Measurements from ENCODE around the gene LHX5. TPM values are rescaled to one million over a fixed set of nuclear protein-coding genes. Genes with fewer than 3 reads are reported as not detected.
A peak's percentile ranks its signal among the peaks of the same experiment; 100 is the strongest.

Gene LHX5
- total RNA-seq, 1 experiment from 2014 or later, result not detected

DNA sequence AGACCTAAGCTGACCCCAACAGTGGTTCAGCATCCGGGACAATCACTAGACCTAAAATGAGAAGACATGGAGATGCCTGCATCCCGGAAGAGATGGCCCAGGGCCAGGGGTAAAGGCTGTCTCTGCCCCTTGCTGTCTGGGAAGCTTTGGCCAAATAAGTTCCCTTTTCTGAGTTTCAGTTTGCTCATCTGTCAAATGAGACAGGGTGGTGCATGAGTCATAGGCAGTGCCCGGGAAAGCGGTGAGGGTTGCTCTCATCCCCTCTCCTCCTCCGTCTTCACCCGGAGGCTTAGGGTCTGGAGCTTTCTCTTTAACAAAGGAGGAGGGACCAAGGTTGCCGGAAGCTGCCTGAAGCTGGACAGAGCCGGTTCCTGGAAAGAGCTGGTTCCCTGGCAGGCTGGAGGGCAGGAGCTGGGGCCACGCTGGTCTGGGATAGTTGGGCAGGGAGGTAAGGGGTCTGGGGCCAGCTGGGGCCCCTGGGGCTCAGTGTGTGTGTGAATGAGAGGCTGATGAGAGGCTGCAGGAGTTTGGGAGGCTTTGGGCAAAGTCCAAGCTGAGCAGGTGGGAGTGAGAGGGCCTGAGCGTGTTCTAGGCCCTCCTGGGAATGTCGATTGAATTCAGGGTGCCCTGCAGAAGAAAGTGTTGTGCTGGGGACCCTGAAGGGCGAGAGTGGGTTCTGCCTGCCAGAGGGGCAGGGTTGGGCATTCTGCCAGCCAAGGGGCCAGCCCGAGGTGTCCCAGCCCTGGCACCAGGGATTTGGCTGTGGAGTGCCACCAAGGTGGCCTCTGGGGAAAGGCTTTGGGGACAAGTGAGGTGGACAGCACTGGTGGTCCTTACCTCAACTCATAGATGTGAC lies 49.4 kb downstream of the LHX5 start, which contains the start of gene SDSL:
SDSL (plus strand) TSS at position 351 of the 856 bp plus-strand sequence. CDS start 5,603 bp downstream, outside the sequence.
- H3K27ac ChIP-seq (ENCODE audit: low read depth, low read length, poor library complexity, severe bottlenecking), result no peak within 1 kb of the TSS
- POLR2A ChIA-PET (ENCODE audit: low non-redundant PET), result no interaction called here
- H3K4me3 ChIP-seq (ENCODE audit: low read depth, low read length, poor library complexity, severe bottlenecking), result peak within 1 kb of the TSS; percentile 26
- no peaks in the 10 kb centered on the region for H3K36me3 ChIP-seq (ENCODE audit: insufficient read depth, low read length, poor library complexity, severe bottlenecking)
- CTCF ChIA-PET, result no interaction called here
- no peaks in the 10 kb centered on the region for H3K4me1 ChIP-seq (ENCODE audit: insufficient read depth, low read length, poor library complexity, severe bottlenecking)
- TF ChIP-seq EZH2 (IDR thresholded peaks at IDR 0.05; ENCODE audit: borderline replicate concordance, low read depth, low read length, poor library complexity, severe bottlenecking), result no peak
- TF ChIP-seq, protein P1, sequence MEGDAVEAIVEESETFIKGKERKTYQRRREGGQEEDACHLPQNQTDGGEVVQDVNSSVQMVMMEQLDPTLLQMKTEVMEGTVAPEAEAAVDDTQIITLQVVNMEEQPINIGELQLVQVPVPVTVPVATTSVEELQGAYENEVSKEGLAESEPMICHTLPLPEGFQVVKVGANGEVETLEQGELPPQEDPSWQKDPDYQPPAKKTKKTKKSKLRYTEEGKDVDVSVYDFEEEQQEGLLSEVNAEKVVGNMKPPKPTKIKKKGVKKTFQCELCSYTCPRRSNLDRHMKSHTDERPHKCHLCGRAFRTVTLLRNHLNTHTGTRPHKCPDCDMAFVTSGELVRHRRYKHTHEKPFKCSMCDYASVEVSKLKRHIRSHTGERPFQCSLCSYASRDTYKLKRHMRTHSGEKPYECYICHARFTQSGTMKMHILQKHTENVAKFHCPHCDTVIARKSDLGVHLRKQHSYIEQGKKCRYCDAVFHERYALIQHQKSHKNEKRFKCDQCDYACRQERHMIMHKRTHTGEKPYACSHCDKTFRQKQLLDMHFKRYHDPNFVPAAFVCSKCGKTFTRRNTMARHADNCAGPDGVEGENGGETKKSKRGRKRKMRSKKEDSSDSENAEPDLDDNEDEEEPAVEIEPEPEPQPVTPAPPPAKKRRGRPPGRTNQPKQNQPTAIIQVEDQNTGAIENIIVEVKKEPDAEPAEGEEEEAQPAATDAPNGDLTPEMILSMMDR (conservative IDR thresholded peaks at IDR 0.05; ENCODE audit: low read depth, low read length), result no peak
- H3K27me3 ChIP-seq (replicated peaks; ENCODE audit: insufficient read depth, low read depth, low read length, poor library complexity), result no peaks in the 10 kb centered on the region
- no TSS peak for BruUV-seq (replicated peaks)
- no peaks in the 10 kb centered on the region for H3K9me3 ChIP-seq (ENCODE audit: low read depth, low read length, poor library complexity, severe bottlenecking)
- intact Hi-C loops (cut with micrococcal nuclease; ENCODE audit: unreplicated experiment), result loop anchor here (10.0 kb wide), 1 partner anchor 367 kb away; the partner anchor contains the start of gene DTX1
- DNase-seq (ENCODE audit: low spot score), result peak; percentile 54

DNA sequence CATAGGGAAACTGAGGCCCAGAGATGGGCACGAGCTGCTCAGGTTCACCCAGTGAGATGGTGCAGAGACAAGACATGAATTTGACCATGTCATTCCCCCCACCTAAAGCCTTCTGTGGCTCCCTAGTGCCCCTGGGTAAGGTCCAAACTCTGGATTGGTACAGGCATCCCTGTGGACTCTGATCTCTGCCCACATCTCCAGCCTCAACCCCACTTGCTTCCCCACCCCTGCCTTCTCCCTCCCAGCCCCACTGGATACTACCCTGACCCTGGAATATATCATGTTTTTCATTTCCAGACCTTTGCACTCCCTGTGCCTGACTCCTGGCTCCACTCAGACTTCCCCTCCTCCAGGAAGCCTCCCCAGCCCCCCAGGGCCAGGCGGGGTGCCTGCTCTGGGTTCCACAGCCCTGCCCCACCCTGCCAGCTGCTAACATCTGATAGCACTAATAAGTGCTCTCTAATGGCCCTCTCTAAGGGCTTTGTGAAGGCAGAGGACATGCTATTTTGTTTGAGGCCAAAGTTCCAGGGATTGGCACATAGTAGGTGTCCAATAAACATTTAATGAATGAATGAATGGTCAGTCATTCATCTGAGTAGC lies 50.6 kb downstream of the LHX5 start:
- Histone ChIP-seq H3K36me3 (ENCODE audit: insufficient read depth, low read length, poor library complexity, severe bottlenecking) (no peaks in the 10 kb centered on the region), H3K9me3 (ENCODE audit: low read depth, low read length, poor library complexity, severe bottlenecking) (no peaks in the 10 kb centered on the region), H3K4me3 (ENCODE audit: low read depth, low read length, poor library complexity, severe bottlenecking) (no peak overlapping the region), H3K4me1 (ENCODE audit: insufficient read depth, low read length, poor library complexity, severe bottlenecking) (no peaks in the 10 kb centered on the region), H3K27ac (ENCODE audit: low read depth, low read length, poor library complexity, severe bottlenecking) (no peak overlapping the region), H3K27me3 (replicated peaks; ENCODE audit: insufficient read depth, low read depth, low read length, poor library complexity) (no peaks in the 10 kb centered on the region)
- TF ChIP-seq EZH2 (IDR thresholded peaks at IDR 0.05; ENCODE audit: borderline replicate concordance, low read depth, low read length, poor library complexity, severe bottlenecking), result no peak
- TF ChIP-seq, protein P1 (conservative IDR thresholded peaks at IDR 0.05; ENCODE audit: low read depth, low read length), result no peak
- intact Hi-C loops (cut with micrococcal nuclease; ENCODE audit: unreplicated experiment), result loop anchor here (10.0 kb wide), 1 partner anchor 366 kb away; the partner anchor contains the start of gene DTX1
- POLR2A ChIA-PET (ENCODE audit: low non-redundant PET), result no interaction called here
- BruUV-seq (replicated peaks), result no TSS peak
- no peak for DNase-seq (ENCODE audit: low spot score)
- CTCF ChIA-PET, result interaction anchor here (0.5 kb wide), 1 partner anchor 12 kb away, joined by 3 read pairs; no protein-coding TSS in a partner anchor

DNA sequence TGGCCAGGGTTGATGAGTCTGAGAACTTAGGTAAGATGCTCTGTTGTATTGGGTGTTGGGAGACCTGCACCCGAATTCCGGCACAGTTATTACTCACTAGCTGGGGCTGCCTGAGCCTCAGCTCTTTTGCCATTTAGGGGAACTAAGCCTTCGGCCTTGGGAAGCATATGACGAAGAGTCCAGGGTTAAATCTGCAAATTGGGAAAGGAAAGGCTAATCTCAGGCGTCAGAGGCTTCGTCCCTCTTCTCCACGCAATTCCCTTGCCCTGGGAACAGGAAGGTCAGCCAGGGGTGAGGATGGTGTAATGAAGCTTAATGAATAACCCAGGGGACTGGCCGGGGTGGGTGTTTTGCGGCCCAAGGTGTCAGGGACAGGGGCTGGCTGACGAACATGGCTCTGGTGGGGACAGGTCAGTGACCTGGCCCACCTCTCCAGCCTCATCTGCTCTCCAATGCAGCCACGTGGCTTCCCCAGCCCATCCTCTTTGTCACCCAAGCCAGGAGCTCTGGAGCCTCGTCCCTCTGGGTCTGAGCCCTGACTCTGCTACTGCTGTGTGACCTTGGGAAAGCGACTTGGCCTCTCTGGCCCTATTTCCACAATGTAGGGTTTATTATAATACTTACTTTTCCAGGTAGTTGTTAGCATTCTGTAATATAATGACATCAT lies 53.3 kb downstream of the LHX5 start:
- no peak for TF ChIP-seq EZH2 (IDR thresholded peaks at IDR 0.05; ENCODE audit: borderline replicate concordance, low read depth, low read length, poor library complexity, severe bottlenecking)
- Histone ChIP-seq H3K9me3 (ENCODE audit: low read depth, low read length, poor library complexity, severe bottlenecking) (no peaks in the 10 kb centered on the region), H3K4me1 (ENCODE audit: insufficient read depth, low read length, poor library complexity, severe bottlenecking) (no peaks in the 10 kb centered on the region), H3K4me3 (ENCODE audit: low read depth, low read length, poor library complexity, severe bottlenecking) (no peak overlapping the region), H3K27me3 (replicated peaks; ENCODE audit: insufficient read depth, low read depth, low read length, poor library complexity) (no peaks in the 10 kb centered on the region), H3K27ac (ENCODE audit: low read depth, low read length, poor library complexity, severe bottlenecking) (no peak overlapping the region), H3K36me3 (ENCODE audit: insufficient read depth, low read length, poor library complexity, severe bottlenecking) (no peaks in the 10 kb centered on the region)
- no TSS peak for BruUV-seq (replicated peaks)
- ChIA-PET CTCF (no interaction called here), POLR2A (ENCODE audit: low non-redundant PET) (no interaction called here)
- intact Hi-C loops (cut with micrococcal nuclease; ENCODE audit: unreplicated experiment), result no loop called here
- DNase-seq (ENCODE audit: low spot score), result no peak
